ENCODE measurements around the gene SH2B3. TPM values are rescaled to one million over a fixed set of nuclear protein-coding genes. Genes with fewer than 3 reads are reported as not detected.

The SH2B3 gene
- total RNA-seq, 1 donor from 2014 or later, result 18.3 TPM

DNA sequence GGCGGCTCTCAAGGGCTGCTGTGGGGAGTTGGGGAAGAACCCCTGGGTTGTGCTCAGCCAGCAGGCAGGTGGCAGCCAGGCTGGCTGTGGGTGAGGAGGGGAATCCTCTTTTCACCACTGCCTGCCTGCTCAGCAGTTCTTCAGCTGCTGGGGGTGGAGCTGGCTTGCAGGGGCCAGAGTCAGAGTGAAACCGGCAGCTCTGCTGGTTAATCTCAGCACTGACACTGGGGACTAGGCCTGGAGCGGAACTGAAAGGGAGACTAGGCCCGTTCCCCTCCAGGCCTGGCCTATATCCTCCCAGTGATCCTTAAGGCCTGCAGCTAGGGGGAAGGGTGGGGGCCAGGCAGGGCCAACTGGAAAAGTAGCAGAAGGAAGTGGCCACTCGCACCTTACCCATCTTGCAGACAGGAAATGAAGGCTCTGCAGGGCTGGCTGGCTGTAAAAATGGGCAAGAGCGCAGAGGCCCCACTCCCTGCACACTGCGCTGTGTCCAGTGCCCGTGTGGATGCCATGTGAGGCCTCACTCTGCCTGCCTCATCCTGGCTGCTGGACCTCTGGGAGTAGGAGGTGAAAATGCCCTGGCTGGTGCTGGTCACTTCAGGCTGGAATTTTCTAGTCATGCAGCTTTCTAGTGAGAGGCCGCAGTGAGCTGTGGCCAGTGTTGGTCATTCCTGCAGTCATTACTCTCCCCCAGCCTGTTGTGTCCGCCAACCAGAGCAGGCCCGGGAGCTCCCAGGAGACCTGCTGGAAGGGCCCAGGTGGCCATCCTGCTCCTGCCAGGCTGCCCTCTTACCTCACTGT is 39.4 kb downstream of the SH2B3 start:
- H3K9me3 Mint-ChIP-seq (ENCODE audit: low read depth), result no peaks in the 10 kb centered on the region
- H3K36me3 Mint-ChIP-seq (ENCODE audit: low read depth), result peaks cover 13% of the 10 kb centered on the region
- peaks cover 33% of the 10 kb centered on the region for H3K4me1 Mint-ChIP-seq (ENCODE audit: low read depth)
- H3K27ac Mint-ChIP-seq (ENCODE audit: unreplicated experiment), result peak overlapping the region; percentile 88
- no peak for DNase-seq (ENCODE audit: low spot score)
- H3K4me3 Mint-ChIP-seq (ENCODE audit: unreplicated experiment), result no peak overlapping the region
- TF ChIP-seq, protein P1, sequence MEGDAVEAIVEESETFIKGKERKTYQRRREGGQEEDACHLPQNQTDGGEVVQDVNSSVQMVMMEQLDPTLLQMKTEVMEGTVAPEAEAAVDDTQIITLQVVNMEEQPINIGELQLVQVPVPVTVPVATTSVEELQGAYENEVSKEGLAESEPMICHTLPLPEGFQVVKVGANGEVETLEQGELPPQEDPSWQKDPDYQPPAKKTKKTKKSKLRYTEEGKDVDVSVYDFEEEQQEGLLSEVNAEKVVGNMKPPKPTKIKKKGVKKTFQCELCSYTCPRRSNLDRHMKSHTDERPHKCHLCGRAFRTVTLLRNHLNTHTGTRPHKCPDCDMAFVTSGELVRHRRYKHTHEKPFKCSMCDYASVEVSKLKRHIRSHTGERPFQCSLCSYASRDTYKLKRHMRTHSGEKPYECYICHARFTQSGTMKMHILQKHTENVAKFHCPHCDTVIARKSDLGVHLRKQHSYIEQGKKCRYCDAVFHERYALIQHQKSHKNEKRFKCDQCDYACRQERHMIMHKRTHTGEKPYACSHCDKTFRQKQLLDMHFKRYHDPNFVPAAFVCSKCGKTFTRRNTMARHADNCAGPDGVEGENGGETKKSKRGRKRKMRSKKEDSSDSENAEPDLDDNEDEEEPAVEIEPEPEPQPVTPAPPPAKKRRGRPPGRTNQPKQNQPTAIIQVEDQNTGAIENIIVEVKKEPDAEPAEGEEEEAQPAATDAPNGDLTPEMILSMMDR (IDR thresholded peaks at IDR 0.05), result no peak
- no peaks in the 10 kb centered on the region for H3K27me3 Mint-ChIP-seq (ENCODE audit: low read depth)

GRCh38 chr12:111445726-111446581 is 40.2 kb downstream of the SH2B3 start:
- peaks cover 29% of the 10 kb centered on the region for H3K4me1 Mint-ChIP-seq (ENCODE audit: low read depth)
- peaks cover 19% of the 10 kb centered on the region for H3K36me3 Mint-ChIP-seq (ENCODE audit: low read depth)
- no peak for DNase-seq (ENCODE audit: low spot score)
- no peaks in the 10 kb centered on the region for H3K9me3 Mint-ChIP-seq (ENCODE audit: low read depth)
- no peak overlapping the region for H3K4me3 Mint-ChIP-seq (ENCODE audit: unreplicated experiment)
- TF ChIP-seq, protein P1 (IDR thresholded peaks at IDR 0.05), result no peak
- H3K27me3 Mint-ChIP-seq (ENCODE audit: low read depth), result no peaks in the 10 kb centered on the region
- H3K27ac Mint-ChIP-seq (ENCODE audit: unreplicated experiment), result peak overlapping the region; percentile 88

DNA sequence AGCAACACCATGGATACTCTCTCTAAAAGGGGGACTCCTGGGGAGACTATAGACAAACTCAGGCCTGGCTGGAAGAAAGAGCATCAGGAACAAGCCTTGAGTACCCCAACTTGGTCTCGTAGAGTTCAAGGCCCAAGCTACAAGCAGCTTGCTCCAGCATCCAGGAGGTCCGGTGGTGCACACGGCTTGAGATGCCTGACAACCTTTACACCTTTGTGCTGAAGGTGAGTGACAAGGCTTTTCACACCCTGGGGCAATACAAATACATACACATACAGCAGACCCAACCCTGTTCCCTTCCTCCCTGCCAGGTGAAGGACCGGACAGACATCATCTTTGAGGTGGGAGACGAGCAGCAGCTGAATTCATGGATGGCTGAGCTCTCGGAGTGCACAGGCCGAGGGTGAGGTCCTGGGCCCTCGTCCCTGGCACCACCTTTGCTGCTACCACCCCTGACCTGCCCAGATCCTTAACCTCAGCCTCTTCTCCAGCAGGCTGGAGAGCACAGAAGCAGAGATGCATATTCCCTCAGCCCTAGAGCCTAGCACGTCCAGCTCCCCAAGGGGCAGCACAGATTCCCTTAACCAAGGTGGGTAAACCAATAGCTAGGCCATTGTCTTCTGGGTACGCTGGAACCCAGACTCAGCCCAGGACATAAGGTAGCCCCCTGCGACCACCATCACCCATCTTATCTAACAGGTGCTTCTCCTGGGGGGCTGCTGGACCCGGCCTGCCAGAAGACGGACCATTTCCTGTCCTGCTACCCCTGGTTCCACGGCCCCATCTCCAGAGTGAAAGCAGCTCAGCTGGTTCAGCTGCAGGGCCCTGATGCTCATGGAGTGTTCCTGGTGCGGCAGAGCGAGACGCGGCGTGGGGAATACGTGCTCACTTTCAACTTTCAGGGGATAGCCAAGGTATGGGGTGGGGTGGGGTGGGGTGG is 41.2 kb downstream of the SH2B3 start:
- TF ChIP-seq, protein P1 (IDR thresholded peaks at IDR 0.05), result no peak
- Mint-ChIP-seq H3K4me3 (ENCODE audit: unreplicated experiment) (no peak overlapping the region), H3K9me3 (ENCODE audit: low read depth) (no peaks in the 10 kb centered on the region), H3K36me3 (ENCODE audit: low read depth) (peaks cover 23% of the 10 kb centered on the region), H3K4me1 (ENCODE audit: low read depth) (peaks cover 33% of the 10 kb centered on the region), H3K27ac (ENCODE audit: unreplicated experiment) (peak overlapping the region; percentile 59), H3K27me3 (ENCODE audit: low read depth) (no peaks in the 10 kb centered on the region)
- no peak for DNase-seq (ENCODE audit: low spot score)

DNA sequence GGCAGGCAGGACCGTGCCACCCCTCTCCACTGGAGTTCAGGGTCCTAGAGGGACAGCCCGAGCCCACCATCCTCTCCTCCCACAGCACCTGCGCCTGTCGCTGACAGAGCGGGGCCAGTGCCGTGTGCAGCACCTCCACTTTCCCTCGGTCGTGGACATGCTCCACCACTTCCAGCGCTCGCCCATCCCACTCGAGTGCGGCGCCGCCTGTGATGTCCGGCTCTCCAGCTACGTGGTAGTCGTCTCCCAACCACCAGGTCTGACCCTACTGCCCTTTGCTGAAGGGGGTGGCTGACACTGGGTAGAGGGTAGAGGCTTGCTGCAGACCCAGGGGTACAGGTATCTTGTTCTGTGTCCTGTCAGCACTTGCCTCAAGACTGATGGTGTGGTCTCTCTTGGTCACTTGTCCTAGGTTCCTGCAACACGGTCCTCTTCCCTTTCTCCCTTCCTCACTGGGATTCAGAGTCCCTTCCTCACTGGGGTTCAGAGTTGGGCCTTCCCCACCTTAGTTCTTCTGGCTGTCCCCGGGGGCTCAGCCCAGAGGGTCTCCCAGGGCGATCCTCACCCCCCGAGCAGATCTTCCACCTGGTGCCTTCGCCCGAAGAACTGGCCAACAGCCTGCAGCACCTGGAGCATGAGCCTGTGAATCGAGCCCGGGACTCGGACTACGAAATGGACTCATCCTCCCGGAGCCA is 42.0 kb downstream of the SH2B3 start:
- peaks cover 33% of the 10 kb centered on the region for H3K4me1 Mint-ChIP-seq (ENCODE audit: low read depth)
- H3K36me3 Mint-ChIP-seq (ENCODE audit: low read depth), result peaks cover 23% of the 10 kb centered on the region
- no peaks in the 10 kb centered on the region for H3K27me3 Mint-ChIP-seq (ENCODE audit: low read depth)
- H3K9me3 Mint-ChIP-seq (ENCODE audit: low read depth), result no peaks in the 10 kb centered on the region
- TF ChIP-seq, protein P1 (IDR thresholded peaks at IDR 0.05), result no peak
- no peak for DNase-seq (ENCODE audit: low spot score)
- H3K4me3 Mint-ChIP-seq (ENCODE audit: unreplicated experiment), result no peak overlapping the region
- peak overlapping the region; percentile 63 for H3K27ac Mint-ChIP-seq (ENCODE audit: unreplicated experiment)
